ENCODE results near the gene SPATA32. TPM values are rescaled to one million over a fixed set of nuclear protein-coding genes. Genes with fewer than 3 reads are reported as not detected.

Gene SPATA32
- total RNA-seq, 1 donor from 2014 or later = not detected

DNA sequence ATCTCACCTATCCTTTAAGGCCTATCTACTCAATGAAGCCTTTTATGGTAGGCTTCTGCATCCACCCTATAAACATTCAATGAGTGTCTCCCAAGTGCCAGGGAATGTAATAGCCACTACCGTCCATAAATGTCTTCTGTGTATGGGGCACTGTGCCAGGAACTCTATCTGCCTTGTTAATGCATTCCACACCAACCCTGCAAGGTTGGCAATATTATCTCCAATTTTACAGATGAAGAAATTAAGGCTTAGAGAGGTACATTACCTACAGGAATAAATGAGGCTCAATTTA lies 34.9 kb upstream of the SPATA32 start:
- ATAC-seq (no peak), DNase-seq (no peak)
- Histone ChIP-seq H3K27me3 (no peaks in the 10 kb centered on the region), H3K27ac (peak overlapping the region; percentile 43), H3K4me1 (peaks cover 86% of the 10 kb centered on the region), H3K36me3 (no peaks in the 10 kb centered on the region), H3K9me3 (no peaks in the 10 kb centered on the region), H3K4me3 (no peak overlapping the region)
- no peak for TF ChIP-seq CTCF (IDR thresholded peaks at IDR 0.05)
- intact Hi-C loops (cut with DNase I) = no loop called here

GRCh38 chr17:45296003-45296832 lies 34.3 kb upstream of the SPATA32 start:
- Histone ChIP-seq H3K4me1 (peaks cover 90% of the 10 kb centered on the region), H3K36me3 (no peaks in the 10 kb centered on the region), H3K27me3 (no peaks in the 10 kb centered on the region), H3K27ac (peak overlapping the region; percentile 43), H3K9me3 (no peaks in the 10 kb centered on the region), H3K4me3 (no peak overlapping the region)
- DNase-seq (no peak), ATAC-seq (peak; percentile 47)
- no peak for TF ChIP-seq CTCF (IDR thresholded peaks at IDR 0.05)
- intact Hi-C loops (cut with DNase I) = no loop called here

DNA sequence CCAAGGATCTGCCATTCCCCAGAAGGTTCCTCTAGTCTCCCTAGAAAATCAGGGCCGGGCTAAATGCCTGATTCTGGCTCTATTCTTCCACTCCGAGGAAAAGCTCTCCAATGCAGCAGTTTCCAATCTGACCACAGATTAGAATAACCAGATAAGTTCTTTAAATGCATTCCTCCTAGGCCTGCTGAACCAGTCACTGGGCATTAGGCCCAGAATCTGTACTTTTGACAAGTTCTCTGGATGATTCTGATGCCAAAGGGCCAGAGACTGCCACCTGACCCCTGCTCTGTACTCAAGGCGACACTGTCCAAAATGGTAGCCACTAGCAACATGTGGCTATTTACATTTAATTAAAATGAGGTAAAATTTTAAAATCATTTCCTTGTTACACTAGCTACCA lies 32.6 kb upstream of the SPATA32 start:
- no peak for TF ChIP-seq CTCF (IDR thresholded peaks at IDR 0.05)
- intact Hi-C loops (cut with DNase I) = no loop called here
- Histone ChIP-seq H3K27ac (peak overlapping the region; percentile 73), H3K4me1 (peaks cover 98% of the 10 kb centered on the region), H3K9me3 (no peaks in the 10 kb centered on the region), H3K36me3 (peaks cover 10% of the 10 kb centered on the region), H3K27me3 (no peaks in the 10 kb centered on the region), H3K4me3 (no peak overlapping the region)
- DNase-seq (no peak), ATAC-seq (peak; percentile 53)

- no peak overlapping the region for H3K4me3 ChIP-seq
- TF ChIP-seq CTCF (IDR thresholded peaks at IDR 0.05) = no peak
- H3K27ac ChIP-seq = peak overlapping the region; percentile 73
- H3K36me3 ChIP-seq = peaks cover 18% of the 10 kb centered on the region
- no peaks in the 10 kb centered on the region for H3K27me3 ChIP-seq
- H3K9me3 ChIP-seq = no peaks in the 10 kb centered on the region
- DNase-seq = peak; percentile 83
- intact Hi-C loops (cut with DNase I) = no loop called here
- peak; percentile 84 for ATAC-seq
- peaks cover 97% of the 10 kb centered on the region for H3K4me1 ChIP-seq
Measured at GRCh38 chr17:45293413-45294211, 31.7 kb upstream of the SPATA32 start.

DNA sequence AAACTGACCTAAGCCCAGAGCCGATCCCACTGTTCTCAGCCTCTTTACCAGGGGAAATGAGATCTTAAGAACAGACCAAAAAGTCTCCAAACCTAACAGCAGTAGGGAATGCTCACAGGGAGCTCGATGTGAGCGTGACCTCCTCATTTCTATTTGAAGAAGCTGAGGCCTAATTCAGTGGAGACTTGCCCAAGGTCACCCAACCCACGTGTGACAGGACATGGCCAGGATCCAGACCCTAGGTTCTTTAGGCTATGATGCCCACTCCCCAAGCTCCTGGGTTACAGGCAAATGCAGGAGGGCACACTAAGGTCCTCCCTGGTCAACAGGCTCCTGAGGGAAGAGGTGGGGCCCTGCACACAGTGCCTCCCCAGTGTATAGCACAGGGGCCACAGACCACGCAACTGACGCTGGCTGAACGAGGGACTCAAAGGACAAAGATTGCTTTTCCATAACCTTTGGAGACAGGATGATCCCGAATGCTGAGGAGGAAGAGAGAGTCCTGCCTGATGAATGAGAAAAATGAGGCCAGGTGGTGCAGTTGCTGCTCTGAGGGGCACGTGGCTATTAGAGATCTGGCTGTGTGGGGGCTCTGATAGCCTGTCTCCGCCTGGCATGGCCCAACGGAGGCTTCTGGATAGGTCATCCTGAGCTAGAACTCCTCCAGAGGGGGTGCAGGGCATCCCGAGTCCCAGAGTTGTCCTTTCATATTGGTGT lies 31.0 kb upstream of the SPATA32 start:
- TF ChIP-seq CTCF (IDR thresholded peaks at IDR 0.05) = no peak
- Histone ChIP-seq H3K4me3 (no peak overlapping the region), H3K4me1 (peaks cover 97% of the 10 kb centered on the region), H3K36me3 (peaks cover 19% of the 10 kb centered on the region), H3K27me3 (no peaks in the 10 kb centered on the region), H3K9me3 (no peaks in the 10 kb centered on the region), H3K27ac (peak overlapping the region; percentile 73)
- DNase-seq (no peak), ATAC-seq (no peak)
- intact Hi-C loops (cut with DNase I) = no loop called here

All from upper lobe of right lung (tissue), 1 donor.